Kidney (tissue), 14 donors: Measurements from ENCODE around the gene FER. TPM values are rescaled to one million over a fixed set of nuclear protein-coding genes. Genes with fewer than 3 reads are reported as not detected.
"Not testable (repeated sequence)": the region's sequence is repeated elsewhere in the genome, so short reads cannot be mapped to it uniquely, and the experiment has no call there.

Experiments used
- DNase-seq, 5 donors: peaks; one replicate each; pipeline ENCODE4 v3.0.0-alpha.2; 2013 to 2020
- FAIRE-seq: peaks from 2 replicates; lab custom pipeline; 2012; peaks lifted over from hg19 to GRCh38; lab: Jason Lieb, UNC
- H3K27ac ChIP-seq, 2 donors: one replicate each; pipeline ENCODE4 v1.7.0; 2013; ENCODE audit warnings: low read depth in 2 of 2, low read length in 2 of 2, inconsistent platforms in 1 of 2
- H3K27me3 ChIP-seq: one replicate; pipeline ENCODE4 v1.7.1; 2013; ENCODE audit warnings: low read length, inconsistent platforms; ENCODE audit not compliant: control insufficient read depth, insufficient read depth
- H3K36me3 ChIP-seq, 3 donors: one replicate each; pipeline versions ENCODE4 v1.7.0 to v1.7.1; 2013; ENCODE audit warnings: low read length in 3 of 3, control low read depth in 1 of 3, inconsistent platforms in 1 of 3; ENCODE audit not compliant: insufficient read depth in 3 of 3, control insufficient read depth in 2 of 3
- H3K4me1 ChIP-seq, 3 donors: one replicate each; pipeline versions ENCODE4 v1.7.0 to v1.7.1; 2013; ENCODE audit warnings: low read length in 3 of 3, inconsistent platforms in 1 of 3, low read depth in 1 of 3; ENCODE audit not compliant: control insufficient read depth in 2 of 3, insufficient read depth in 2 of 3
- H3K4me3 ChIP-seq, 3 donors: one replicate each; pipeline versions ENCODE4 v1.7.0 to v1.8.1; 2013; ENCODE audit warnings: low read length in 3 of 3, control low read depth in 1 of 3, inconsistent platforms in 1 of 3
- H3K9ac ChIP-seq, 3 donors: one replicate each; pipeline versions ENCODE4 v1.7.0 to v1.7.1; 2013; ENCODE audit warnings: low read length in 3 of 3, control low read depth in 1 of 3, inconsistent platforms in 1 of 3
- H3K9me3 ChIP-seq, 3 donors: one replicate each; pipeline versions ENCODE4 v1.7.0 to v1.7.1; 2013; ENCODE audit warnings: low read length in 3 of 3, control low read depth in 1 of 3, inconsistent platforms in 1 of 3; ENCODE audit not compliant: control insufficient read depth in 2 of 3, insufficient read depth in 1 of 3
- intact Hi-C: fragments of 100-400 bp; cut with DNase I; formaldehyde crosslinking; loops from one replicate; pipeline ENCODE4 v1.11.1; 2022
- polyA plus RNA-seq: library from polyadenylated mRNA; stranded (reverse); fragments of 350-450 nt; fragmentation: Illumina TruSeq; extraction: RNeasy Lipid Tissue Mini Kit (QIAGEN cat#74804); gene quantifications from one replicate; pipeline ENCODE4 v1.2.3, GENCODE V29; 2014; ENCODE audit warnings: low read depth, low replicate concordance; ENCODE audit not compliant: insufficient read depth
- total RNA-seq: library from RNA; stranded (reverse); fragmentation: NEBNext Ultra II Directional; extraction: Animal tissue kit (Norgen Biotek cat#: 25700); gene quantifications from one replicate; pipeline ENCODE4 v1.2.1, GENCODE V29; 2021
- TF ChIP-seq, protein P1 (sequence below): IDR thresholded peaks from 3 replicates; pipeline ENCODE4 v1.5.1; 2012; ENCODE audit warnings: mild to moderate bottlenecking, moderate library complexity, borderline replicate concordance; ENCODE audit not compliant: insufficient read depth; ENCODE audit errors: extremely low read depth
- donor health status: control.
- donor health status: control.
- donor health status: control.
- donor health status: control.
- donor health status: control.
- donor health status: DM: yes; HTN: yes; CAD: no.
- donor health status: Normal renal cell carcinoma (clear cell type).

The FER gene
- total and polyA plus RNA-seq, 2 donors from 2014 or later: 2.1 to 38.2 TPM

DNA sequence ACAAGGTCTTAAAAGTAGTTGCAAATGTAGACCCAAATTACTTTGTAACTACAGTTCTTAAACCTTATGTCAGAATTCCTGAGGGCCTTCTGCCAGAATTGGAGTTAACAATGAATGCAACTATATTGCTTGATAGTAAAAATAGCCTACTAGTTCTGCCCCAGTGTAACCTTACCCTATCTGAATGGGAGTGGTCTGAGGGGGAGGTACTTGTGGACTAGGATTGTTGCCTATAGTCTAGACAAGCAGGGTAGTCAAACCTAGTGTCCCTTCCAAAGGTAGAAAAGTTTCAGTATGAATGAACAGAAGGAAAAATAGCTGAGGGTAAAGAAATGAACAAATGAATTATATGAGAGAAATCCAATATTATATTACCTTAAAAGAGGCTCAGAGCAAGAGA, 419.9 kb downstream of the FER start:
- no peaks in the 10 kb centered on the region for H3K36me3 ChIP-seq
- TF ChIP-seq, protein P1, sequence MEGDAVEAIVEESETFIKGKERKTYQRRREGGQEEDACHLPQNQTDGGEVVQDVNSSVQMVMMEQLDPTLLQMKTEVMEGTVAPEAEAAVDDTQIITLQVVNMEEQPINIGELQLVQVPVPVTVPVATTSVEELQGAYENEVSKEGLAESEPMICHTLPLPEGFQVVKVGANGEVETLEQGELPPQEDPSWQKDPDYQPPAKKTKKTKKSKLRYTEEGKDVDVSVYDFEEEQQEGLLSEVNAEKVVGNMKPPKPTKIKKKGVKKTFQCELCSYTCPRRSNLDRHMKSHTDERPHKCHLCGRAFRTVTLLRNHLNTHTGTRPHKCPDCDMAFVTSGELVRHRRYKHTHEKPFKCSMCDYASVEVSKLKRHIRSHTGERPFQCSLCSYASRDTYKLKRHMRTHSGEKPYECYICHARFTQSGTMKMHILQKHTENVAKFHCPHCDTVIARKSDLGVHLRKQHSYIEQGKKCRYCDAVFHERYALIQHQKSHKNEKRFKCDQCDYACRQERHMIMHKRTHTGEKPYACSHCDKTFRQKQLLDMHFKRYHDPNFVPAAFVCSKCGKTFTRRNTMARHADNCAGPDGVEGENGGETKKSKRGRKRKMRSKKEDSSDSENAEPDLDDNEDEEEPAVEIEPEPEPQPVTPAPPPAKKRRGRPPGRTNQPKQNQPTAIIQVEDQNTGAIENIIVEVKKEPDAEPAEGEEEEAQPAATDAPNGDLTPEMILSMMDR: no peak
- DNase-seq: no peak
- H3K9me3 ChIP-seq: no peaks in the 10 kb centered on the region
- H3K4me1 ChIP-seq: no peaks in the 10 kb centered on the region
- no peak overlapping the region for H3K4me3 ChIP-seq
- H3K27me3 ChIP-seq: no peaks in the 10 kb centered on the region
- intact Hi-C loops: no loop called here
- no peak for FAIRE-seq
- H3K9ac ChIP-seq: no peak overlapping the region
- no peak overlapping the region for H3K27ac ChIP-seq

DNA sequence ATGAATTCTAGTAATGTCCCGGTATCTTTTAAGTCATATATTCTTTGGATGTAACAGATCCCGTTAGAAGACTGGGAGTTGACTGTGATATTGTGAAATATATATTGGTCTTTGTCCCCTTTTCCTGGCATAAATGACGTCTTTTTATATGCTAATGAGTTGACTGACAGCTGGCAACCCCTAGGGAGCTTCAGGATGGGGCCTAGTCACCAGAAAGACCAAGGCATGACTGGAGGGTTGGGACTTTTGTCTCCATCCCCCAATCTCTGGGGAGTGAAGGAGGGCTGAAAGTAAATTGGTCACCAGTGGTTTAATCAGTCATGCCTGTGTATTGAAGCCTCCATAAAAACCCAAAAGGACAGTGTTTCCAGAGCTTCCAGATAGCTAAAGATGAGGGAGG, 420.5 kb downstream of the FER start:
- no peaks in the 10 kb centered on the region for H3K27me3 ChIP-seq
- H3K27ac ChIP-seq: no peak overlapping the region
- TF ChIP-seq, protein P1: no peak
- DNase-seq (no peak), FAIRE-seq (no peak)
- no peaks in the 10 kb centered on the region for H3K4me1 ChIP-seq
- H3K4me3 ChIP-seq: no peak overlapping the region
- no peak overlapping the region for H3K9ac ChIP-seq
- H3K9me3 ChIP-seq: no peaks in the 10 kb centered on the region
- intact Hi-C loops: no loop called here
- H3K36me3 ChIP-seq: no peaks in the 10 kb centered on the region

DNA sequence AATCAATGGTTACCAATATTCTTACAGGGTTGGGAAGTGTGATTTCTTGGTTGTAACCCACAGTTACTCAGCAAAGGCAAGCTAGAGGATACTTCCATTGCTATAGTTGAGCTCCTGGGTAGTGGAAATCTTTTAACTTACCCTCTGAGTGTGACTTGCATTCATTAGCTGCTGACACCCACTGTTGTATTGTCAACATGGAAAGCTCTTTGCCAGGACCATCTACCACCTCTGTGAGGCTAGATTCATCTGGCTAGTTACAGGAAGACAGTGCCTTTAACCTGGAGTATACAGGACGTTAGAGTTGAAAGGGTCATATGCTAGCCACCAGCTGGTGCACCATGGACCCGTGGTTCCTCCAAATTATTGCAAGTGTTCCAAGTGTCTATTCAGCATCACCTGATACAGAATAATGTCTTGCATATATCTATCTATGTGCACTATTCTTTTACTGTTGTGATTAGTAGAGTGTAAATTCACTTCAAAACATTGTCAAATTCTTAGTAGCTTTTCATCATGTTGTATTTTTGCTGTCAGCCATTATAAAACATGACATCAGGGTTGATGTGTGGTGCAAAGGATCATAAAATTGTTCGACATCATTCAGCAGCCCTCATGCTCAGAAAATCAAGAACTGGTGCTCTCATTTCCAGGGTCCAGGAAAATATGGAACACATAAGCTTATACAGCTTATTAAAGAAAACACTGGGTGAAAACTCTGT, 423.1 kb downstream of the FER start:
- intact Hi-C loops: no loop called here
- no peak for FAIRE-seq

DNA sequence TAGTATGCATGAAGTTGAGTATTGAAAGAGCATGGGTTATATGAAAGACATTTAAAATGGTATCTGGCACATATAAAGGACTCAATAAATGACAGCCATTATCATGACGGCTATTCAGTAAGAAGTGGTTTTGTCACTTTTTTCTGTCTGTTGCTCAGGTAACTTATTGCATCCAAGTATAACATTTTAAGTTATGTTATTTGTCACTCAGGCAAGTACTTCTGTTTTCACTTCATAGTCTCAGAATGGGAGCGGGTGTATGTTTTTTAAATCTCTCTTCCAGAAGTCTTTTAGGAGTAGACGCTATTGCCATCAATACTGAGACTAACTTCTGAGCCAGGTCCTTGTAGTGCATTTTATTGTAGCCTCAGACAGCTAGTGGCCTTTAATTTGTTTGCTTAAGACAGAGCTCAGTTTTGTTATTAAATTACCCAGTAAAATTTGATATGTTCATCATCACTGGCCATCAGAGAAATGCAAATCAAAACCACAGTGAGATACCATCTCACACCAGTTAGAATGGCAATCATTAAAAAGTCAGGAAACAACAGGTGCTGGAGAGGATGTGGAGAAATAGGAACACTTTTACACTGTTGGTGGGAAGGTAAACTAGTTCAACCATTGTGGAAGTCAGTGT, 423.9 kb downstream of the FER start:
- FAIRE-seq, intact Hi-C loops, H3K27ac ChIP-seq, H3K9me3 ChIP-seq, DNase-seq, H3K4me1 ChIP-seq, H3K9ac ChIP-seq, H3K4me3 ChIP-seq, H3K36me3 ChIP-seq, H3K27me3 ChIP-seq: not testable (repeated sequence)

More for the DNA sequence above, 423.1 kb downstream of the FER start:
- H3K36me3 ChIP-seq: no peaks in the 10 kb centered on the region
- no peak for DNase-seq
- no peaks in the 10 kb centered on the region for H3K27me3 ChIP-seq
- no peak overlapping the region for H3K27ac ChIP-seq
- H3K4me1 ChIP-seq: no peaks in the 10 kb centered on the region
- H3K4me3 ChIP-seq: no peak overlapping the region
- H3K9ac ChIP-seq: no peak overlapping the region
- H3K9me3 ChIP-seq: no peaks in the 10 kb centered on the region
- TF ChIP-seq, protein P1: no peak
